T47D (cell line): ENCODE results near the gene RNLS.
"Not testable (repeated sequence)": the region's sequence is repeated elsewhere in the genome, so short reads cannot be mapped to it uniquely, and the experiment has no call there.

Experiments used
- DNase-seq, 2 experiments: peaks; one replicate each; pipeline versions ENCODE4 v3.0.0 to v3.0.0-alpha.2; 2011 to 2012; ENCODE audit warnings: low read depth in 1 of 2, low spot score in 1 of 2
- JUND ChIP-seq: IDR thresholded peaks from 2 replicates; pipeline ENCODE4 v1.6.1; 2012; ENCODE audit warnings: low read depth
- in situ Hi-C: cut with HindIII; loops from 2 replicates; pipeline ENCODE4 v1.10.0; 2016; ENCODE audit warnings: low sequenced_read_pairs, low pct_unique_long_range_greater_than_20kb

Gene RNLS

GRCh38 chr10:88499569-88500470 is 83.3 kb downstream of the RNLS start:
- no peak for TF ChIP-seq JUND
- DNase-seq: no peak
- in situ Hi-C loops: no loop called here

DNA sequence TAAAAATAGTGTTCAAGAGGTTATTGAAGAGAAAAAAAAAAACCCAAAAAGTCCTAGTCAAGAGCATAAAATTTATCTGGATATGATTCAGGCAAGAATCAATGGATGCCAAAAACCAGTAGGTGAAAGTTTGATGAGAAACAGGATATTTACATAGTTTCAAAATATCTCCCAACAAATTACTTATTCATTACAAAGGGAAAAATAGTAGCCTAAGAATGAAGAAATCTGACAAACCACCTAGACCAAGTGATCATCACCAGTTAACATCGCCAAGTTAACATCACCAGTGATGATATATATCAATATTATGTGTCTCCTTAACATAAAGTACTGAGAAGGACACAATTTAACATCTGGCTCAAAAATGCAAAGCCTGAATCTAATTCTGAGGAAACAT is 85.2 kb downstream of the RNLS start:
- in situ Hi-C loops: no loop called here
- no peak for TF ChIP-seq JUND
- no peak for DNase-seq

DNA sequence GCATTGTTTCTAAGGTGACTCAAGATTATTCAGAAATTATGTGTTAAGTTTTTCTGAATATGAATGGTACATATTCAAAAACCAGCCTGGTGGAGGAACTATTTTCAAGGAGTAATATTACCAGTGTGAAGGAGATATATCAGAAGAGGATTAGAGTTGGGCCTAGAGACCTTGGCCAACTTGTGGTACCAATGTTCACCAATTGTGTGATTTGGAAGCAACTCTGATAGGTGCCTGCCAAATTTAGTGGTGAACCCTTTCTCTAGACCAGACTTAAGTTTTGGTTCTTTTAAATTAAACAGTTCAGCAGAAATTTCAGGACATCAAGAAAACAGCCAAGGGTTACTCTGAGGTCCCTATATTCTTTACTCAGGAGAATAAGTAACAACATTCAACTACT is 88.6 kb downstream of the RNLS start:
- DNase-seq: no peak
- in situ Hi-C loops: no loop called here
- TF ChIP-seq JUND: no peak

DNA sequence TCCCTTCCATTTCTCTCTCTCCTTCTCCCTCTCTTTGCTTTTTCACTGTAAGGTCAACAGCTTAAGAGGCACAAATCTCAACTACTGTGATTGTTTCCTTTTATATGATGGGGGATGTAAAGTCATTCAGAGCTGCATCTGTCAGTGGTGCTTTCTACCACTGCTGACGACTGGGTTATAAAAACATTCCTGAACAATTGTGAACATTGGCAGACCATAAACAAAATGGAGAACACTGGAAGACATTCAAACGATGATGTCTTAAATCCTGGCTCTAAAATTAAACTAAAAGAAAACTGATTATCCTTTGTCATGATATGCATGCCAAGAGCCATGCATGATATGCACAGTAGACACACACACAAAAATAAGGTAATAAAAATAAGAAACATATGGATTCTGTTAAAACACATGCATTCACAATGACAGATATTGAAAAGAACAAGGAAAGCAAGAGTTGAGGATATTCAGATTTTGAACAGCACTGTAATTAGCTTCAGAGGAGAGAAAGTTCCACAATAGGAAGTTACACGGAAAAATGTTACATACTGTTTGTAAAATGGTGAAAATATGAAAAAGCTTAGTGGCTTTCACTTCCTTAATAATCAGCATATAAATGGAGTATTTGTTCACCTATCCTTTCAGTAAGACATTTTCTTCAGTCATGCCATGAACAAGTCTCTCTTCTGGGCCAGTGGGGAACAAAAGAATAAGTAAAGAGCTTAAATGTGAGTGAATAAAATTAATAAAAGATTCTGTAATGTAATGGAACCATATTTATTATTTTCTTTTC is 89.2 kb downstream of the RNLS start:
- no peak for DNase-seq
- in situ Hi-C loops: no loop called here
- no peak for TF ChIP-seq JUND

GRCh38 chr10:88491314-88491713 is 91.8 kb downstream of the RNLS start:
- TF ChIP-seq JUND: no peak
- in situ Hi-C loops: no loop called here
- no peak for DNase-seq

DNA sequence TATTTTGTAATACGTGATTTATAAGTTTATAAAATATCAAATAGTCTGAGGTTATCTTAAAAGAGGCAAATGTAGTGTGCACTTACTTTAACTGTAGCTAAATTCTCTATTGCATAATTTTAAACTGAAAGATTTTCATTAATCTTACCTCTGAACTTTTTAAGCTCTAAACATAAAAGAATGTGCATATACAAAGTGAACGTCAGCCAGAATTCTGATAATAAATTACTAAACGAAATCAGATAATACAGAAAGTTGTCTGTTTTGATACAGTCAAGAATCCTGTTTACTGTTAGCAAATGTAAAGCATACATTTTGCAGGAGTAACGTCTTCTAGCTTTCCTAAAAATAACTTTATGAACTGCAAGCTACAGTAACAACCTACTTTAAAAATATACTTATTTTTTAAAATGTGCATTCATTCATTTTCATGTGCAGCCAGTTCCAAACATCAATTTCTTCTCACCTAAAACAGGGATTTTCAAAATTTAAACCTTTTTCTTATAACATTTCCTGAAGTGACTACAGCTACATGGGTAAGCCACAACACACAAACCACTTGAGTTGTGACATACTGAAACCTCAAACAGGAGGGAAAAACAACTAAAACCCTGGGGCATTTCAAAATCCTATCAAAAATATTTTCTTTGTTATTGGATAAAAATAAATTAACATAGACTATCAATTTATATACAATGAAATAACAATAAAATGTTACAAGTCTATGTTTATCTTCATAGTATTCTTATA is 92.7 kb downstream of the RNLS start:
- DNase-seq: no peak
- in situ Hi-C loops: no loop called here
- TF ChIP-seq JUND: no peak

- no peak for TF ChIP-seq JUND
- no peak for DNase-seq
- in situ Hi-C loops: no loop called here
These were observed 94.0 kb downstream of the RNLS start for GRCh38 chr10:88489107-88489506.

- in situ Hi-C loops, DNase-seq: not testable (repeated sequence)
These were observed 96.3 kb downstream of the RNLS start for GRCh38 chr10:88486816-88487215.

DNA sequence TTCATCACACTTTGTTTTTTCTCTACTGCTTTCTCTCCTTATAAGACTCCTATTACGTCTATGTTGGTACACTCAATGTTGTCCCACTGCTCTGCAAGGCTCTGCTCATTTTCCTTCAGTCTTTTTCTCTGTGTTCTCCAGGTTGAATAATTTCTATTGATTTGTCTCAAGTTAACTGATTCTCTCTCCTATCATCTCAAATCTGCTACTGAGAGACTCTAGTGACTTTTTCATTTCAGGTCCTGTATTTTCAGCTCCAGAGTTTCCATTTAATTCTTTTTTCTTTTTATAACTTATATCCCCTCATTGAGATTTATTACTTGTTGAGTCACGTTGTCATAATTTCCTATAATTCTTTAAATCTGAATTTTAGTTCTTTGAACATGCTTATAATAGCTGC is 100.9 kb downstream of the RNLS start:
- in situ Hi-C loops: no loop called here
- DNase-seq: no peak
- TF ChIP-seq JUND: no peak

DNA sequence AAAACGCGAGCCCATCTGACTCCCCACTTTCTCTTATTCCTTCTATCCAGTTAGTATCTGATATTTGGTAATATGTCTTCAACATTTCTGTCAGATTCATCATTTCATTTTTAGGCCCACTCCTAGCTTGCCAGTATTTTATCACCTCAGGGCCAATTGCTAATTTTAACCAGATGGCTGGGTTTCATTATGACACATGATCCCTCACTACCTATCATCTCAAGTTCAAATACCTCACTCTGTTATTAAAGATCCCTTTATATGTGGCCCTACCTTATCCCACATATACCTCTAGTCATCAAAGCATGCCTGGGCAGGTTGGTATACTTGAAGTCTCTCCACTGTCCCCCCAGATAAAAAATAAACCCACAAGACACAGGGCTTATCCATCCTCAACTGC is 104.9 kb downstream of the RNLS start:
- no peak for DNase-seq
- in situ Hi-C loops: no loop called here
- no peak for TF ChIP-seq JUND

DNA sequence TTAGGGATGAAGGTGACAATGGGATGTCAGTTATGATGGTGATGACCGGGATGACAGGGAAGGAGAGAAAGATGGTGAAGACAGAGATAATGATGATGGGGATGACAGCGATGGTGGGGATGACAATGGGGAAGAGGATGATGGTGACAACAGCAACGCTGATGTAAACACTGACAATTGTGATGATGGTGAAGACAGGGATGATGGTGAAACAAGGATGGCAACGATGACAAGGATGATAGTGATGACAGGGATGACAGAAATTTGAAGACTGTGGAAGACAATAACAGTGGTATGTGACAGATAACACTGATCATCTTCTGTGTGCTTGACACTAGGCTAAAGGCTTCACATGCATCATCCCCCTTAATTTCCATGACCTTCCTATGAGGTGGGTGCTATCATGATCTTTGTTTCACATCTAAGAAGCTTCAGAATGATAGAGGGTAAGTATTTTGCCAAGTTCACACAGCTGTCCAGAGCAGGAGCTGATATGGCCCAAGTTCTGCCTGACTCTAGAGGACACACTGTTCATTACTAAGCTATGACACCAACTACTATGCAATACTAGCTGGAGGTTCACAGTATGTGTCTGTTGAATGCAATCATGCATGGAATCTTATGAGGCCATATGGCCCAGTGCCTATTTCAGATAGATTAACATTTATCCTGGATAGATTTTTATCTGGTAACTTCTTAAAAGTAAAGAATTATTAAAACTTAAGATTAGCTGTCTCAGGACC is 105.6 kb downstream of the RNLS start:
- TF ChIP-seq JUND: no peak
- in situ Hi-C loops: no loop called here
- DNase-seq: no peak

GRCh38 chr10:88474884-88475844 is 108.0 kb downstream of the RNLS start:
- in situ Hi-C loops: no loop called here
- no peak for TF ChIP-seq JUND
- no peak for DNase-seq
